IMR-90 (cell line): Measurements from ENCODE around the gene COL20A1. TPM values are rescaled to one million over a fixed set of nuclear protein-coding genes. Genes with fewer than 3 reads are reported as not detected.

Experiments used
- ATAC-seq: fragments of 200-7000 bp; cut with Tn5 transposase; 2 replicates; pipeline ENCODE4 v1.9.1; 2020; ENCODE audit warnings: low read depth, mild to moderate bottlenecking, moderate library complexity
- BruUV-seq: library from RNA; stranded (reverse); fragments of 400-500 nt; replicated peaks from 2 replicates; lab custom pipeline; 2021; lab: Mats Ljungman, UMichigan
- CTCF ChIA-PET: fragments of 300-600 bp; formaldehyde crosslinking; extraction: SDS; loops from one replicate; lab custom pipeline; 2021; ENCODE audit warnings: antibody characterized with exemption; lab: Yijun Ruan, JAX
- POLR2A ChIA-PET: fragments of 300-600 bp; sonication (Branson Sonifier 250); formaldehyde crosslinking; loops from one replicate; lab custom pipeline; 2022; ENCODE audit warnings: antibody characterized with exemption; ENCODE audit not compliant: unreplicated experiment; lab: Charles Lee
- DNase-seq: peaks from one replicate; pipeline ENCODE4 v3.0.0; 2013
- H2AFZ ChIP-seq: replicated peaks from 2 replicates; pipeline ENCODE3; 2013; ENCODE audit warnings: low read length, mild to moderate bottlenecking; ENCODE audit not compliant: poor library complexity
- H2AK5ac ChIP-seq: 2 replicates; pipeline ENCODE4 v1.6.1; 2013; ENCODE audit warnings: low read depth, low read length, inconsistent platforms
- H2AK9ac ChIP-seq: replicated peaks from 2 replicates; pipeline ENCODE3; 2013; ENCODE audit warnings: mild to moderate bottlenecking, low read depth, low read length, moderate library complexity; ENCODE audit not compliant: poor library complexity
- H2BK120ac ChIP-seq: 2 replicates; pipeline ENCODE4 v1.6.1; 2013; ENCODE audit warnings: low read depth, low read length, inconsistent platforms
- H2BK15ac ChIP-seq: 3 replicates; pipeline ENCODE4 v1.6.1; 2013; ENCODE audit warnings: low read depth, low read length, inconsistent platforms
- H2BK20ac ChIP-seq: 2 replicates; pipeline ENCODE4 v1.6.1; 2013; ENCODE audit warnings: low read depth, mild to moderate bottlenecking, inconsistent platforms, low read length, moderate library complexity
- H2BK5ac ChIP-seq: 2 replicates; pipeline ENCODE4 v1.6.1; 2013; ENCODE audit warnings: mild to moderate bottlenecking, low read depth, low read length, inconsistent platforms; ENCODE audit not compliant: poor library complexity, severe bottlenecking
- H3K14ac ChIP-seq: replicated peaks from 2 replicates; pipeline ENCODE4 v1.6.1; 2013; ENCODE audit warnings: low read depth, low read length, inconsistent platforms
- H3K18ac ChIP-seq: 2 replicates; pipeline ENCODE4 v1.6.1; 2013; ENCODE audit warnings: low read depth, low read length, control low read depth
- H3K23ac ChIP-seq: 2 replicates; pipeline ENCODE4 v1.6.1; 2013; ENCODE audit warnings: low read depth, low read length, inconsistent platforms
- H3K27ac ChIP-seq: 2 replicates; pipeline ENCODE4 v1.5.1; 2013; ENCODE audit warnings: mild to moderate bottlenecking, control low read depth, low read length; ENCODE audit not compliant: insufficient read depth
- H3K27me3 ChIP-seq: 2 replicates; pipeline ENCODE4 v1.6.1; 2013; ENCODE audit warnings: low read length; ENCODE audit not compliant: control insufficient read depth, insufficient read depth
- H3K36me3 ChIP-seq: 2 replicates; pipeline ENCODE4 v1.6.1; 2013; ENCODE audit warnings: low read length, mixed read lengths; ENCODE audit not compliant: control insufficient read depth, insufficient read depth
- H3K4ac ChIP-seq: 2 replicates; pipeline ENCODE4 v1.6.1; 2013; ENCODE audit warnings: low read depth, low read length, inconsistent platforms
- H3K4me1 ChIP-seq: 2 replicates; pipeline ENCODE4 v1.6.1; 2013; ENCODE audit warnings: low read length, mixed read lengths; ENCODE audit not compliant: control insufficient read depth, insufficient read depth
- H3K4me2 ChIP-seq: 2 replicates; pipeline ENCODE4 v1.6.1; 2013; ENCODE audit warnings: low read depth, mild to moderate bottlenecking, control low read depth, low read length, moderate library complexity
- H3K4me3 ChIP-seq: 2 replicates; pipeline ENCODE4 v1.5.1; 2013; ENCODE audit warnings: low read depth, mild to moderate bottlenecking, control low read depth, low read length, moderate library complexity; ENCODE audit not compliant: insufficient read depth
- H3K56ac ChIP-seq: 2 replicates; pipeline ENCODE4 v1.6.1; 2013; ENCODE audit warnings: low read length, inconsistent platforms; ENCODE audit not compliant: insufficient read depth; ENCODE audit errors: extremely low read depth
- H3K79me1 ChIP-seq, 2 experiments: 2 replicates each; pipeline ENCODE4 v1.6.1; 2013; ENCODE audit warnings: low read length in 2 of 2, inconsistent platforms in 1 of 2, low read depth in 1 of 2
- H3K9ac ChIP-seq: 2 replicates; pipeline ENCODE4 v1.6.1; 2013; ENCODE audit warnings: low read depth, low read length, control low read depth
- H3K9me1 ChIP-seq: 2 replicates; pipeline ENCODE4 v1.6.1; 2013; ENCODE audit warnings: low read length, inconsistent platforms; ENCODE audit not compliant: insufficient read depth
- H3K9me3 ChIP-seq: 2 replicates; pipeline ENCODE4 v1.6.1; 2013; ENCODE audit warnings: low read length; ENCODE audit not compliant: control insufficient read depth, insufficient read depth
- H4K20me1 ChIP-seq: 2 replicates; pipeline ENCODE4 v1.6.1; 2013; ENCODE audit warnings: low read length, inconsistent platforms; ENCODE audit not compliant: insufficient read depth
- H4K5ac ChIP-seq: 2 replicates; pipeline ENCODE4 v1.6.1; 2013; ENCODE audit warnings: mild to moderate bottlenecking, low read depth, low read length, control low read depth
- H4K8ac ChIP-seq, 2 experiments: 2 replicates each; pipeline ENCODE4 v1.6.1; 2013; ENCODE audit warnings: low read depth in 2 of 2, low read length in 2 of 2, control low read depth in 1 of 2, inconsistent platforms in 1 of 2
- H4K91ac ChIP-seq: 2 replicates; pipeline ENCODE4 v1.6.1; 2013; ENCODE audit warnings: low read depth, low read length, inconsistent platforms; ENCODE audit not compliant: insufficient read depth
- BHLHE40 ChIP-seq: fragments of 150-350 bp; IDR thresholded peaks from 2 replicates; pipeline ENCODE4 v1.6.1; 2016; ENCODE audit warnings: mild to moderate bottlenecking, low read depth, low read length
- CEBPB ChIP-seq: IDR thresholded peaks from 2 replicates; pipeline ENCODE4 v1.6.1; 2012; ENCODE audit warnings: low read depth, low read length, improper control_type of control experiment
- CTCF ChIP-seq: conservative IDR thresholded peaks from 2 replicates; pipeline ENCODE4 v1.5.1; 2012; ENCODE audit warnings: mild to moderate bottlenecking, low read depth, low read length, improper control_type of control experiment
- MAFK ChIP-seq: IDR thresholded peaks from 2 replicates; pipeline ENCODE4 v1.6.1; 2012; ENCODE audit warnings: low read depth, low read length, improper control_type of control experiment
- MXI1 ChIP-seq: IDR thresholded peaks from 2 replicates; pipeline ENCODE4 v1.6.1; 2012; ENCODE audit warnings: low read depth, mild to moderate bottlenecking, low read length, moderate library complexity, borderline replicate concordance
- RAD21 ChIP-seq: IDR thresholded peaks from 2 replicates; pipeline ENCODE4 v1.6.1; 2012; ENCODE audit warnings: low read length, improper control_type of control experiment
- RFX5 ChIP-seq: IDR thresholded peaks from 2 replicates; pipeline ENCODE4 v1.8.0; 2012; ENCODE audit warnings: low read depth, mild to moderate bottlenecking, low read length, moderate library complexity
- WGBS, 2 experiments: methylation state at CpG; one replicate each; pipeline versions ENCODE4 v1.1.5 to v1.1.7; 2013; ENCODE audit warnings: missing lambda C conversion rate in 2 of 2; ENCODE audit not compliant: insufficient read length in 1 of 2; ENCODE audit errors: extremely low coverage in 2 of 2; 5-methylcytosine and 5-hydroxymethylcytosine counted together
- dilution Hi-C: fragments of 300-500 bp; cut with HindIII; formaldehyde crosslinking; loops from one replicate; pipeline ENCODE4 v1.14.3; 2018; ENCODE audit warnings: low sequenced_read_pairs; ENCODE audit not compliant: unreplicated experiment
- in situ Hi-C: fragments of 300-500 bp; cut with MboI; formaldehyde crosslinking; loops from 3 replicates; pipeline ENCODE4 v1.14.3; 2019; ENCODE audit warnings: low sequenced_read_pairs, inconsistent platforms, mixed read lengths
- intact Hi-C: fragments of 100-400 bp; cut with micrococcal nuclease; formaldehyde crosslinking; loops from 2 replicates; pipeline ENCODE4 v1.10.0; 2022
- polyA plus RNA-seq, 3 experiments: library from polyadenylated mRNA; depleted of rRNA; stranded (reverse); fragments of >200 nt; gene quantifications; 2 replicates each; pipeline ENCODE4 v1.2.3, GENCODE V29; 2012; ENCODE audit warnings: low replicate concordance in 1 of 3
- total RNA-seq: library from RNA; depleted of rRNA; stranded (reverse); fragments of >200 nt; gene quantifications from 2 replicates; pipeline ENCODE4 v1.2.3, GENCODE V29; 2012

COL20A1 gene
- total and polyA plus RNA-seq, 2 of the 4 experiments (the other 2 are of a cell fraction) = not detected

GRCh38 chr20:63316502-63316921 lies 23.5 kb downstream of the COL20A1 start:
- Histone ChIP-seq H3K27me3 (peaks cover 21% of the 10 kb centered on the region; the same call in 1 of the 2 replicates), H3K79me1 (no peaks in the 10 kb centered on the region), H2AK9ac (no peak overlapping the region), H4K20me1 (no peaks in the 10 kb centered on the region), H2AK5ac (no peak overlapping the region), H3K36me3 (no peaks in the 10 kb centered on the region), H3K14ac (no peak overlapping the region), H2AFZ (no peak overlapping the region), H2BK20ac (no peak overlapping the region), H3K4me2 (no peak overlapping the region), H3K56ac (no peak overlapping the region), H3K23ac (no peak overlapping the region), H3K9ac (no peak overlapping the region), H4K5ac (no peak overlapping the region), H3K18ac (no peak overlapping the region), H2BK120ac (no peak overlapping the region), H2BK5ac (no peak overlapping the region), H3K4ac (no peak overlapping the region), H3K4me1 (peaks cover 13% of the 10 kb centered on the region; the same call in 1 of the 2 replicates), H3K9me1 (no peaks in the 10 kb centered on the region), H3K9me3 (no peaks in the 10 kb centered on the region), H3K4me3 (no peak overlapping the region), H4K91ac (no peak overlapping the region), H3K27ac (no peak overlapping the region), H4K8ac (no peak overlapping the region), H2BK15ac (no peak overlapping the region)
- in situ Hi-C loops = no loop called here
- intact Hi-C loops = no loop called here
- BruUV-seq = no TSS peak
- ChIA-PET CTCF (no interaction called here), POLR2A (no interaction called here)
- peak; percentile 33 for ATAC-seq
- DNase-seq = no peak
- no CpG with 5 or more reads among the region's 14 CpGs for WGBS, 2 experiments
- TF ChIP-seq RAD21 (no peak), RFX5 (no peak), CTCF (no peak), MAFK (no peak), MXI1 (no peak), CEBPB (no peak), BHLHE40 (no peak)
- dilution Hi-C loops = no loop called here
